Gastrocnemius medialis (tissue), 4 donors: ENCODE results near the gene PPP1R7.

Experiments
- POLR2A ChIP-seq, 2 donors: fragments of 450-650 bp; IDR thresholded peaks; one replicate each; pipeline ENCODE4 v1.6.1; 2017; ENCODE audit warnings: antibody characterized with exemption in 2 of 2, mild to moderate bottlenecking in 2 of 2, moderate library complexity in 2 of 2
- TF ChIP-seq, protein P1 (sequence below), 5 experiments: fragments of 450-650 bp in 3 of 5; fragments of 200-600 bp in 2 of 5; sonication (generic) in 2 of 5; IDR thresholded peaks in 4 of 5; conservative IDR thresholded peaks in 1 of 5; 1 replicate in 4 of 5; 2 replicates in 1 of 5; pipeline ENCODE4 v1.5.1; 2016 to 2019; ENCODE audit warnings: antibody characterized with exemption in 5 of 5, mild to moderate bottlenecking in 3 of 5, moderate library complexity in 3 of 5

DNA sequence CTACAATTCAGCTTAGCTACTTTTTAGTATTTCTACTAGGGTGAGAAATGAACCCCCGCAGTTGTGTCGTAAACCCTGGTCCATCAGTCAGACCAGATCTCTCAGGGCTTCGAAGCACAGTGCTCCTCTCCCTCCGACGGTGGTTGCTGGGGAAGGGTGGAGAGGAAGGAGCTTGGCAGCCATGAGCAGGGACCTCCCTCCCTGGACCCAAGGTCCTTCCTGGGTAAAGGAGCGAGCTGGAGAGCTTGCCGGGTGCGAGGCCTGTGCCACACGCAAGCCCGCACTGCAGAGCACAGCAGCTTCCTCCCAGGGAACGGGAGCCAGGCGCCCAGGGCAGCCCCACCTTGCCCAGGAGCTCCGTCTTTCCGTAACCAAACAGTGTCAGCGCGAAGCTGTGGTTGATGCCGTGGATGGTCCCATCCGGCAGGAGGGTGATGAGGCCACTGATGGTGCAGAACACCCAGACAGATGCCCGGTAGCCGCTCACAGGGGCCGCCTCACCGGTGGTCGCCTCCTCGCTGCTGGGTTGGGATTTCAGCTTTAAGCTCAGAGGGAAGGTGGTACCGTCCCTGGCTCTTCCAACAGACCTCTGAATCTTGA lies 13.5 kb upstream of the PPP1R7 start:
- TF ChIP-seq, protein P1, sequence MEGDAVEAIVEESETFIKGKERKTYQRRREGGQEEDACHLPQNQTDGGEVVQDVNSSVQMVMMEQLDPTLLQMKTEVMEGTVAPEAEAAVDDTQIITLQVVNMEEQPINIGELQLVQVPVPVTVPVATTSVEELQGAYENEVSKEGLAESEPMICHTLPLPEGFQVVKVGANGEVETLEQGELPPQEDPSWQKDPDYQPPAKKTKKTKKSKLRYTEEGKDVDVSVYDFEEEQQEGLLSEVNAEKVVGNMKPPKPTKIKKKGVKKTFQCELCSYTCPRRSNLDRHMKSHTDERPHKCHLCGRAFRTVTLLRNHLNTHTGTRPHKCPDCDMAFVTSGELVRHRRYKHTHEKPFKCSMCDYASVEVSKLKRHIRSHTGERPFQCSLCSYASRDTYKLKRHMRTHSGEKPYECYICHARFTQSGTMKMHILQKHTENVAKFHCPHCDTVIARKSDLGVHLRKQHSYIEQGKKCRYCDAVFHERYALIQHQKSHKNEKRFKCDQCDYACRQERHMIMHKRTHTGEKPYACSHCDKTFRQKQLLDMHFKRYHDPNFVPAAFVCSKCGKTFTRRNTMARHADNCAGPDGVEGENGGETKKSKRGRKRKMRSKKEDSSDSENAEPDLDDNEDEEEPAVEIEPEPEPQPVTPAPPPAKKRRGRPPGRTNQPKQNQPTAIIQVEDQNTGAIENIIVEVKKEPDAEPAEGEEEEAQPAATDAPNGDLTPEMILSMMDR (IDR thresholded peaks at IDR 0.05 in 4 of 5, conservative IDR thresholded peaks at IDR 0.05 in 1 of 5): no peak
- TF ChIP-seq POLR2A (IDR thresholded peaks at IDR 0.05): no peak
